ENCODE results near the gene CSTPP1. TPM values are rescaled to one million over a fixed set of nuclear protein-coding genes. Genes with fewer than 3 reads are reported as not detected.

The CSTPP1 gene
- total and polyA plus RNA-seq, 2 donors (not counting 1 experiment from before 2014, with no cell fraction given): 15.5 to 34.1 TPM

DNA sequence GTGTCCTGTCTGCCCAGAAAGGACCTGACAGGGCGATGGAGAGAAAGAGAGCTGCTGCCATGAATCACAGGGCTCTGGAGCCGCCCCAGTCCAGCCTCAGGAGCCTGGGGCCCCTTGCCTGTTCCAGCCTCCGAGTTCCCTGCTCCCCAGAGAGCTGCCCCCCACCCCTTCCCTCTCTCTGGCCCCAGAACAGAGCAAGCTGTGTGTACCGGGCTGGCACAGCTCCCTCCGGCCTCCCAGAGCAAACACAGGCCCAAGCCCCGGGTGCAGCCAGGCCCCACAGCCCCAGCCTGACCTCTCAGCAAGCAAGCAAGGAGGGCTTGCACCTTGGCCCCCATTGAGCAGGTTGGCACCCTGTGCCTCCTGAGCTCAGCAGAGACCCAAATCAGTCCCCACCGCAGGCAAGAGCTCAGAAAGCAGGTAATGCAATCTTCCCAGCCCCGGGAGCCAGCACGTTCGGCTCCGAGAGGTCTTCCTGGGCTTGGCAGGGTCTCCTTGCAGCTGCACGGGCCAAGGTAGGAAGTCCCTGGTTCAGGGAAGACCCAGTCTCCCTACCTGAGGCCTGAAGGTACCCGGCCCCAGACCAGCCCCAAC, 248.2 kb downstream of the CSTPP1 start:
- no peak for TF ChIP-seq EZH2 (IDR thresholded peaks at IDR 0.05; ENCODE audit: low read length, missing control alignments)
- TF ChIP-seq, protein P1, sequence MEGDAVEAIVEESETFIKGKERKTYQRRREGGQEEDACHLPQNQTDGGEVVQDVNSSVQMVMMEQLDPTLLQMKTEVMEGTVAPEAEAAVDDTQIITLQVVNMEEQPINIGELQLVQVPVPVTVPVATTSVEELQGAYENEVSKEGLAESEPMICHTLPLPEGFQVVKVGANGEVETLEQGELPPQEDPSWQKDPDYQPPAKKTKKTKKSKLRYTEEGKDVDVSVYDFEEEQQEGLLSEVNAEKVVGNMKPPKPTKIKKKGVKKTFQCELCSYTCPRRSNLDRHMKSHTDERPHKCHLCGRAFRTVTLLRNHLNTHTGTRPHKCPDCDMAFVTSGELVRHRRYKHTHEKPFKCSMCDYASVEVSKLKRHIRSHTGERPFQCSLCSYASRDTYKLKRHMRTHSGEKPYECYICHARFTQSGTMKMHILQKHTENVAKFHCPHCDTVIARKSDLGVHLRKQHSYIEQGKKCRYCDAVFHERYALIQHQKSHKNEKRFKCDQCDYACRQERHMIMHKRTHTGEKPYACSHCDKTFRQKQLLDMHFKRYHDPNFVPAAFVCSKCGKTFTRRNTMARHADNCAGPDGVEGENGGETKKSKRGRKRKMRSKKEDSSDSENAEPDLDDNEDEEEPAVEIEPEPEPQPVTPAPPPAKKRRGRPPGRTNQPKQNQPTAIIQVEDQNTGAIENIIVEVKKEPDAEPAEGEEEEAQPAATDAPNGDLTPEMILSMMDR (conservative IDR thresholded peaks at IDR 0.05 in 1 of 2, IDR thresholded peaks at IDR 0.05 in 1 of 2; ENCODE audit: low read depth in 1 of 2, low read length in 2 of 2): no peak
- peak in 1 of 2 donors; percentile 40 for DNase-seq (ENCODE audit: low read depth in 2 of 2)
- H3K27ac ChIP-seq (ENCODE audit: insufficient read depth, low read length): no peak overlapping the region
- H4K20me1 ChIP-seq (ENCODE audit: control insufficient read depth, extremely low read depth, insufficient read depth, low read length): no peaks in the 10 kb centered on the region
- peak overlapping the region; percentile 50 to 71 (median 61) for H3K4me3 ChIP-seq (replicated peaks in 1 of 4; ENCODE audit: control extremely low read depth in 1 of 4, insufficient read depth in 1 of 4, low read depth in 3 of 4, low read length in 4 of 4)
- H3K36me3 ChIP-seq (ENCODE audit: control insufficient read depth, insufficient read depth, low read length): no peaks in the 10 kb centered on the region
- H3K4me1 ChIP-seq (ENCODE audit: control insufficient read depth, extremely low read depth, insufficient read depth, low read length): peaks cover 19% of the 10 kb centered on the region
- no peaks in the 10 kb centered on the region for H3K79me2 ChIP-seq (ENCODE audit: control insufficient read depth, insufficient read depth, low read length)
- H3K27me3 ChIP-seq (ENCODE audit: control insufficient read depth, insufficient read depth, low read length): peaks cover 2% of the 10 kb centered on the region
- H3K9me3 ChIP-seq (ENCODE audit: control insufficient read depth, insufficient read depth, low read depth, low read length): no peaks in the 10 kb centered on the region
- H3K9ac ChIP-seq (ENCODE audit: insufficient read depth, low read length): peak overlapping the region; percentile 23
- peak overlapping the region; percentile 69 for H3K4me2 ChIP-seq (ENCODE audit: extremely low read depth, insufficient read depth, low read length)
- H2AFZ ChIP-seq (ENCODE audit: low read length): peak overlapping the region; percentile 26

DNA sequence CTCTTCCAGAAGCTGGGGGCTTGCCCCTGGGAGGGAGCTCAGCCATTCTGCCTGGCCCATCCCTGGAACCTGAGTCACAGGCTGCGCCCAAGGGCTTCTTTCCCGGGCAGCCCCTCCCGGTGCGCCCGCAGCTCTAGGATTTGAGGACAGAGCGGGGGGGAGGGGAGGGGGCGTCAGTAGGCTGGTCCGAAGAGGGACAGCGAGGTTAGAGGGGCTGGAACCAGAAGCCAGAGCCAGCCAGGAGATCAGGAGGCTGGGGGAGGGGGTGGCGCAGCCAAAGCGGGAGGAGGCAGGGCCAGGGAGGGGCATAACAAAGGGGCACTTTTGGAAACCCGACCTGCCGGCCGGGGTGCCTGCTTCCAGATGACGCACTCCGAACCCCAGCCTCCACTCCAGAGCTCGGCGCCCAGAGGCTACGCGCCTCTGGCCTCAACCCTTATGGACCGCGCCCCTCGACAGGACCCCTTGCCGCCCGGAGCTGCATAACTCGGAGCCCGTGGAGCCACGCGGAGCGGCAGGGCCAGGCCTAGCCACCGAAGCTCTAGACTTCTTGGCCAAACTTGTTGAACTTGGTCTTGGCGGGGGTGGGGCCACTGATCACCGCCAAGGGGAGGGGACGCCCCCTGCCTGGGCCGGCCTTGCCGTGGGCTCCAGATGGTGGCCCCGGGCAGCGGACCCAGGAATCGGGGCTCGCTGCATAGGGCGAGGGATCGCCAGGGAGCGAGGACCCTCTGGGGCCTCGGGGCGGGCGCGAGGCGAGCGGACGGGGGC, 248.9 kb downstream of the CSTPP1 start:
- peak overlapping the region; percentile 69 for H3K4me2 ChIP-seq (ENCODE audit: extremely low read depth, insufficient read depth, low read length)
- peak overlapping the region; percentile 60 for H3K9ac ChIP-seq (ENCODE audit: insufficient read depth, low read length)
- peak overlapping the region; percentile 53 for H2AFZ ChIP-seq (ENCODE audit: low read length)
- no peaks in the 10 kb centered on the region for H3K9me3 ChIP-seq (ENCODE audit: control insufficient read depth, insufficient read depth, low read depth, low read length)
- peak overlapping the region; percentile 50 to 71 (median 61) for H3K4me3 ChIP-seq (replicated peaks in 1 of 4; ENCODE audit: control extremely low read depth in 1 of 4, insufficient read depth in 1 of 4, low read depth in 3 of 4, low read length in 4 of 4)
- no peaks in the 10 kb centered on the region for H4K20me1 ChIP-seq (ENCODE audit: control insufficient read depth, extremely low read depth, insufficient read depth, low read length)
- TF ChIP-seq, protein P1 (conservative IDR thresholded peaks at IDR 0.05 in 1 of 2, IDR thresholded peaks at IDR 0.05 in 1 of 2; ENCODE audit: low read depth in 1 of 2, low read length in 2 of 2): no peak
- TF ChIP-seq EZH2 (IDR thresholded peaks at IDR 0.05; ENCODE audit: low read length, missing control alignments): no peak
- H3K79me2 ChIP-seq (ENCODE audit: control insufficient read depth, insufficient read depth, low read length): no peaks in the 10 kb centered on the region
- peaks cover 2% of the 10 kb centered on the region for H3K27me3 ChIP-seq (ENCODE audit: control insufficient read depth, insufficient read depth, low read length)
- H3K27ac ChIP-seq (ENCODE audit: insufficient read depth, low read length): peak overlapping the region; percentile 50
- peaks cover 19% of the 10 kb centered on the region for H3K4me1 ChIP-seq (ENCODE audit: control insufficient read depth, extremely low read depth, insufficient read depth, low read length)
- no peaks in the 10 kb centered on the region for H3K36me3 ChIP-seq (ENCODE audit: control insufficient read depth, insufficient read depth, low read length)
- peak; percentile 58 to 72 for DNase-seq (ENCODE audit: low read depth in 2 of 2)

- H3K27me3 ChIP-seq (ENCODE audit: control insufficient read depth, insufficient read depth, low read length): peaks cover 2% of the 10 kb centered on the region
- peak; percentile 28 to 42 for DNase-seq (ENCODE audit: low read depth in 2 of 2)
- TF ChIP-seq, protein P1 (conservative IDR thresholded peaks at IDR 0.05 in 1 of 2, IDR thresholded peaks at IDR 0.05 in 1 of 2; ENCODE audit: low read depth in 1 of 2, low read length in 2 of 2): no peak
- no peak for TF ChIP-seq EZH2 (IDR thresholded peaks at IDR 0.05; ENCODE audit: low read length, missing control alignments)
Observed at GRCh38 chr11:47186076-47186699, 249.6 kb downstream of the CSTPP1 start, which contains the start of gene PACSIN3. Gene PACSIN3, minus strand, starts transcription at chr11:47186434. Its CDS starts 3,707 bp downstream, at chr11:47182727.

More at GRCh38 chr11:47186076-47186699, 249.6 kb downstream of the CSTPP1 start, which contains the start of gene PACSIN3:
- H2AFZ ChIP-seq (ENCODE audit: low read length): peak within 1 kb of the TSS; percentile 53
- no peaks in the 10 kb centered on the region for H4K20me1 ChIP-seq (ENCODE audit: control insufficient read depth, extremely low read depth, insufficient read depth, low read length)
- H3K4me3 ChIP-seq (replicated peaks in 1 of 4; ENCODE audit: control extremely low read depth in 1 of 4, insufficient read depth in 1 of 4, low read depth in 3 of 4, low read length in 4 of 4): peak within 1 kb of the TSS; percentile 50 to 71 (median 61)
- H3K9me3 ChIP-seq (ENCODE audit: control insufficient read depth, insufficient read depth, low read depth, low read length): no peaks in the 10 kb centered on the region
- peak within 1 kb of the TSS; percentile 60 for H3K9ac ChIP-seq (ENCODE audit: insufficient read depth, low read length)
- peak within 1 kb of the TSS; percentile 50 for H3K27ac ChIP-seq (ENCODE audit: insufficient read depth, low read length)
- H3K4me2 ChIP-seq (ENCODE audit: extremely low read depth, insufficient read depth, low read length): peak within 1 kb of the TSS; percentile 87
- H3K79me2 ChIP-seq (ENCODE audit: control insufficient read depth, insufficient read depth, low read length): no peaks in the 10 kb centered on the region
- H3K36me3 ChIP-seq (ENCODE audit: control insufficient read depth, insufficient read depth, low read length): no peaks in the 10 kb centered on the region
- peaks cover 19% of the 10 kb centered on the region for H3K4me1 ChIP-seq (ENCODE audit: control insufficient read depth, extremely low read depth, insufficient read depth, low read length)
